PC-3 (cell line): ENCODE data around the gene PFDN2. TPM values are rescaled to one million over a fixed set of nuclear protein-coding genes. Genes with fewer than 3 reads are reported as not detected.
A peak's percentile ranks its signal among the peaks of the same experiment; 100 is the strongest.

Source experiments
- ATAC-seq: fragments of 200-7000 bp; cut with Tn5 transposase; 2 replicates; pipeline ENCODE4 v1.9.1; 2020; ENCODE audit warnings: mild to moderate bottlenecking, moderate library complexity
- BruUV-seq: library from RNA; stranded (reverse); fragments of 400-500 nt; replicated peaks from 2 replicates; lab custom pipeline; 2021; lab: Mats Ljungman, UMichigan
- CTCF ChIA-PET: fragments of 300-600 bp; sonication (Branson Sonifier 250); formaldehyde crosslinking; loops from one replicate; lab custom pipeline; 2022; ENCODE audit warnings: antibody characterized with exemption; lab: Charles Lee
- POLR2A ChIA-PET: fragments of 300-600 bp; sonication (Branson Sonifier 250); formaldehyde crosslinking; loops from one replicate; lab custom pipeline; 2022; ENCODE audit warnings: antibody characterized with exemption; ENCODE audit not compliant: unreplicated experiment; lab: Charles Lee
- DNase-seq: peaks from one replicate; pipeline ENCODE4 v3.0.0-alpha.2; 2015
- H2AFZ ChIP-seq: fragments of 300-600 bp; sonication (generic); 2 replicates; pipeline ENCODE4 v1.6.0; 2016; ENCODE audit warnings: antibody characterized with exemption, low read length
- H3F3A ChIP-seq: fragments of 300-600 bp; sonication (generic); one replicate; pipeline ENCODE4 v1.6.0; 2017; ENCODE audit warnings: antibody characterized with exemption, low read length, control low read depth, mild to moderate bottlenecking; ENCODE audit not compliant: unreplicated experiment
- H3K27ac ChIP-seq: fragments of 300-600 bp; sonication (generic); 2 replicates; pipeline ENCODE4 v1.5.1; 2016; ENCODE audit warnings: mild to moderate bottlenecking, low read length
- H3K27me3 ChIP-seq: fragments of 300-600 bp; sonication (generic); 2 replicates; pipeline ENCODE4 v1.6.1; 2016; ENCODE audit warnings: low read length, mixed read lengths
- H3K36me3 ChIP-seq: fragments of 300-600 bp; sonication (generic); 2 replicates; pipeline ENCODE4 v1.6.1; 2016; ENCODE audit warnings: low read depth, mixed run types, low read length, mixed read lengths
- H3K4me1 ChIP-seq: fragments of 300-600 bp; sonication (generic); 2 replicates; pipeline ENCODE4 v1.5.1; 2016; ENCODE audit warnings: low read length; ENCODE audit not compliant: insufficient read depth
- H3K4me2 ChIP-seq: fragments of 300-600 bp; sonication (generic); 2 replicates; pipeline ENCODE4 v1.6.0; 2016; ENCODE audit warnings: low read length
- H3K4me3 ChIP-seq: fragments of 300-600 bp; sonication (generic); 2 replicates; pipeline ENCODE4 v1.5.1; 2016; ENCODE audit warnings: mild to moderate bottlenecking, low read length, mixed read lengths
- H3K79me2 ChIP-seq: fragments of 300-600 bp; sonication (generic); 2 replicates; pipeline ENCODE4 v1.6.1; 2017; ENCODE audit warnings: low read length, mixed read lengths
- H3K9ac ChIP-seq: fragments of 300-600 bp; sonication (generic); 2 replicates; pipeline ENCODE4 v1.6.0; 2016; ENCODE audit warnings: mild to moderate bottlenecking, low read length
- H3K9me2 ChIP-seq: fragments of 300-600 bp; sonication (generic); replicated peaks from 2 replicates; pipeline ENCODE4 v1.6.1; 2016; ENCODE audit warnings: mixed run types, low read length, mixed read lengths
- H3K9me3 ChIP-seq: fragments of 300-600 bp; sonication (generic); 2 replicates; pipeline ENCODE4 v1.6.1; 2016; ENCODE audit warnings: low read length, mixed read lengths
- H4K20me1 ChIP-seq: fragments of 300-600 bp; sonication (generic); 2 replicates; pipeline ENCODE4 v1.6.1; 2016; ENCODE audit warnings: low read length, mixed read lengths
- EZH2 ChIP-seq: fragments of 300-600 bp; sonication (generic); IDR thresholded peaks from one replicate; pipeline ENCODE4 v1.6.1; 2017; ENCODE audit warnings: antibody characterized with exemption, mild to moderate bottlenecking, low read length; ENCODE audit not compliant: unreplicated experiment
- EZH2phosphoT487 ChIP-seq: fragments of 300-600 bp; sonication (generic); IDR thresholded peaks from 2 replicates; pipeline ENCODE4 v1.6.1; 2018; ENCODE audit warnings: mild to moderate bottlenecking, antibody characterized with exemption, low read length, borderline replicate concordance
- intact Hi-C: fragments of 100-400 bp; cut with micrococcal nuclease; formaldehyde crosslinking; loops from 2 replicates; pipeline ENCODE4 v1.9.0; 2023
- total RNA-seq: library from RNA; depleted of rRNA; stranded (reverse); fragments of >200 nt; gene quantifications from 2 replicates; pipeline ENCODE4 v1.2.3, GENCODE V29; 2014
- TF ChIP-seq, protein P1 (sequence below): fragments of 300-600 bp; sonication (generic); conservative IDR thresholded peaks from 2 replicates; pipeline ENCODE4 v1.5.1; 2017; ENCODE audit warnings: antibody characterized with exemption, low read depth, mild to moderate bottlenecking, low read length

The PFDN2 gene
- total RNA-seq, 1 experiment from 2014 or later, result 197 TPM

DNA sequence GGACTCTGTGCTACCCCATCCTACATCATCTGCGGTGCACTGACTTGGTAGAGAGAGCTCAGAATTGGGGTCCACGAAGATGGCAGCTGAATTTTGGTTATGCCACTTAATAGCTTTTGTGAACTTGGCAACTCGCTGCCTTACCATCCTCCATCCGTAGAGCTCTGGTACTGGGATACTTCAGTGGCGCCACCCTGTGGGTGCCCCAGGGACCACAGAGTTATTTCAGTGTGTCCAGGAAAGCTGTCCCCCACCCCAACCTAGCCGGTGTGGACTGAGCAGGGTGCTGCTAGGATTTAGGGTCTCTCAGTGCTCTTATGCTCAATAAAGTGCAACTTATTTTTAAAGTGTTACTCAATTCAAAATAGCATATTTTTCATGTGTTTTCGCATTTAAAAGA lies 63.0 kb downstream of the PFDN2 start:
- no peaks in the 10 kb centered on the region for H3K79me2 ChIP-seq
- H3K27ac ChIP-seq, result no peak overlapping the region
- no peaks in the 10 kb centered on the region for H3K4me1 ChIP-seq
- no TSS peak for BruUV-seq
- no peaks in the 10 kb centered on the region for H3K9me2 ChIP-seq
- H3K27me3 ChIP-seq, result no peaks in the 10 kb centered on the region
- POLR2A ChIA-PET, result no interaction called here
- H3K4me2 ChIP-seq, result no peak overlapping the region
- ATAC-seq, result no peak
- DNase-seq, result no peak
- TF ChIP-seq EZH2 (no peak), EZH2phosphoT487 (no peak)
- TF ChIP-seq, protein P1, sequence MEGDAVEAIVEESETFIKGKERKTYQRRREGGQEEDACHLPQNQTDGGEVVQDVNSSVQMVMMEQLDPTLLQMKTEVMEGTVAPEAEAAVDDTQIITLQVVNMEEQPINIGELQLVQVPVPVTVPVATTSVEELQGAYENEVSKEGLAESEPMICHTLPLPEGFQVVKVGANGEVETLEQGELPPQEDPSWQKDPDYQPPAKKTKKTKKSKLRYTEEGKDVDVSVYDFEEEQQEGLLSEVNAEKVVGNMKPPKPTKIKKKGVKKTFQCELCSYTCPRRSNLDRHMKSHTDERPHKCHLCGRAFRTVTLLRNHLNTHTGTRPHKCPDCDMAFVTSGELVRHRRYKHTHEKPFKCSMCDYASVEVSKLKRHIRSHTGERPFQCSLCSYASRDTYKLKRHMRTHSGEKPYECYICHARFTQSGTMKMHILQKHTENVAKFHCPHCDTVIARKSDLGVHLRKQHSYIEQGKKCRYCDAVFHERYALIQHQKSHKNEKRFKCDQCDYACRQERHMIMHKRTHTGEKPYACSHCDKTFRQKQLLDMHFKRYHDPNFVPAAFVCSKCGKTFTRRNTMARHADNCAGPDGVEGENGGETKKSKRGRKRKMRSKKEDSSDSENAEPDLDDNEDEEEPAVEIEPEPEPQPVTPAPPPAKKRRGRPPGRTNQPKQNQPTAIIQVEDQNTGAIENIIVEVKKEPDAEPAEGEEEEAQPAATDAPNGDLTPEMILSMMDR, result peak; percentile 39
- CTCF ChIA-PET, result no interaction called here
- no peaks in the 10 kb centered on the region for H3K9me3 ChIP-seq
- no peaks in the 10 kb centered on the region for H3K36me3 ChIP-seq
- intact Hi-C loops, result no loop called here
- no peaks in the 10 kb centered on the region for H4K20me1 ChIP-seq
- no peak overlapping the region for H3K9ac ChIP-seq
- H3F3A ChIP-seq, result no peaks in the 10 kb centered on the region
- no peak overlapping the region for H2AFZ ChIP-seq
- H3K4me3 ChIP-seq, result no peak overlapping the region

DNA sequence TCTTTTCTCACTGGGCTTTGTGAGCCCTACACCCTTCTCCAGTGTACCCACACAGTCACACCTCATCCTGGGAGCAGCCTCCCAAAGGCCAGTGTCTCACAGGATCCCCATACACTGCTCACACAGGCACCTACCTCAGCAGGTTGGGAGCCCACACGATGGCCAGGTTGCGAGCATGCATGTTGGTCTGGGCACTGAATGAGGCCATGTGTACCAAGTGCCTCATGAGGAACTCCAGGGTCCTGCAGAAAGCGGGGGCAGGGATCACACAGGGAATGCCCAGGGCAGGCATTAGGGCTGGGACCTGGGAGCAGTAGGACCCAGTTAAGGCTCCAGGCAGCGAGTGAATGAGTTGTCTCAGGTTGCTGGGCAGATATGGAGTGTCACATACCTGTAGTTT lies 63.6 kb downstream of the PFDN2 start:
- H3F3A ChIP-seq, result no peaks in the 10 kb centered on the region
- H3K4me1 ChIP-seq, result no peaks in the 10 kb centered on the region
- DNase-seq (no peak), ATAC-seq (no peak)
- CTCF ChIA-PET, result no interaction called here
- H3K4me3 ChIP-seq, result no peak overlapping the region
- no peak overlapping the region for H2AFZ ChIP-seq
- H3K79me2 ChIP-seq, result no peaks in the 10 kb centered on the region
- intact Hi-C loops, result no loop called here
- no TSS peak for BruUV-seq
- H3K27me3 ChIP-seq, result no peaks in the 10 kb centered on the region
- no peaks in the 10 kb centered on the region for H4K20me1 ChIP-seq
- no peak overlapping the region for H3K4me2 ChIP-seq
- no peaks in the 10 kb centered on the region for H3K9me2 ChIP-seq
- TF ChIP-seq EZH2, result no peak
- TF ChIP-seq EZH2phosphoT487, result no peak
- TF ChIP-seq, protein P1, result no peak
- POLR2A ChIA-PET, result no interaction called here
- H3K36me3 ChIP-seq, result no peaks in the 10 kb centered on the region
- no peak overlapping the region for H3K27ac ChIP-seq
- no peak overlapping the region for H3K9ac ChIP-seq
- H3K9me3 ChIP-seq, result no peaks in the 10 kb centered on the region

DNA sequence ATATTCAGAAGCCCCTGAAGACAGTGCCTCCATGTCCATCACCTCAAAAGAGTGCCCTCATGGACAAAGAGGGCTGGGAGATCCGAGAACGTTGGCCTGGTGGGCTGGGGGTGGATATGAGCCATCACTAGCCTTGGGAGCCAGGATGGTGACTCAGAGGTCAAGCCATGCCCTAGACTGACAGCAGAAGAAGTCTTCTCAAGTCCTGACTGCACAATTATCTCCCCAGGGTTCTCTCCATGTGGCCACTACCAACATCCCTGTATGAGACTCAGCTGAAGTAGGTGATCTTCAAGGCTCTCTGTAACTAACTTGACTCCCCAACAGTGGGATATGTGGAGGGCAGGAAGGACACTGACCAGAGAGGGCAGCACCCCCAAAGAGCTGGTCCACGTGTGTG lies 64.9 kb downstream of the PFDN2 start:
- Histone ChIP-seq H2AFZ (no peak overlapping the region), H3K36me3 (no peaks in the 10 kb centered on the region), H3K9me3 (no peaks in the 10 kb centered on the region), H3K27ac (no peak overlapping the region), H3K4me1 (no peaks in the 10 kb centered on the region), H3K9ac (no peak overlapping the region), H3K79me2 (no peaks in the 10 kb centered on the region), H4K20me1 (no peaks in the 10 kb centered on the region), H3K9me2 (no peaks in the 10 kb centered on the region), H3K4me2 (no peak overlapping the region), H3K4me3 (no peak overlapping the region), H3K27me3 (no peaks in the 10 kb centered on the region), H3F3A (no peaks in the 10 kb centered on the region)
- DNase-seq (no peak), ATAC-seq (no peak)
- CTCF ChIA-PET, result no interaction called here
- POLR2A ChIA-PET, result no interaction called here
- intact Hi-C loops, result no loop called here
- TF ChIP-seq EZH2phosphoT487 (no peak), EZH2 (no peak)
- TF ChIP-seq, protein P1, result no peak
- BruUV-seq, result no TSS peak
